Fibroblast of skin of left biceps (primary cell): ENCODE measurements around the gene FNDC3B.
A peak's percentile ranks its signal among the peaks of the same experiment; 100 is the strongest.
"Not testable (repeated sequence)": the region's sequence is repeated elsewhere in the genome, so short reads cannot be mapped to it uniquely, and the experiment has no call there.

ENCODE experiments used
- DNase-seq, 2 experiments: peaks; one replicate each; pipeline ENCODE4 v3.0.0-alpha.2; 2013; ENCODE audit warnings: low read depth in 2 of 2

Gene FNDC3B

DNA sequence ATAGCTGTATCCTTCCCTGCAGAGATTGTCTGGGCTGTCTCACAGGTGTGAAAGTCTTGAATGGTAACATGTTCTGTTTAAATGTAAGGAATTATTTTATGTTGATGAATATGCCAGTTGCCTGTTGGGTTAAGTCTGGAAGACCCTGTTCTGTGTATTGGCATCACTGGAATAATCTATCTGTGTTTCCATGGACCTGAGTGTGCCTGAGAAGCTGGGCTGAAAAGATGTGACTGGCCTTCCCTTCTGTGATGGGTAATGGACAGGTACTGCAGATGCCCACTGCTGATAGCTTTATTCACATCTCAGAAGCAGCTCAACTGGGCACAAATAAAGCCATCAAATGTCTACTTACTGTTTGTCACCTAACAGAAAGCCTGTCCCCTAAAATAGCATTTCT, 196.3 kb downstream of the FNDC3B start:
- no peak for DNase-seq

DNA sequence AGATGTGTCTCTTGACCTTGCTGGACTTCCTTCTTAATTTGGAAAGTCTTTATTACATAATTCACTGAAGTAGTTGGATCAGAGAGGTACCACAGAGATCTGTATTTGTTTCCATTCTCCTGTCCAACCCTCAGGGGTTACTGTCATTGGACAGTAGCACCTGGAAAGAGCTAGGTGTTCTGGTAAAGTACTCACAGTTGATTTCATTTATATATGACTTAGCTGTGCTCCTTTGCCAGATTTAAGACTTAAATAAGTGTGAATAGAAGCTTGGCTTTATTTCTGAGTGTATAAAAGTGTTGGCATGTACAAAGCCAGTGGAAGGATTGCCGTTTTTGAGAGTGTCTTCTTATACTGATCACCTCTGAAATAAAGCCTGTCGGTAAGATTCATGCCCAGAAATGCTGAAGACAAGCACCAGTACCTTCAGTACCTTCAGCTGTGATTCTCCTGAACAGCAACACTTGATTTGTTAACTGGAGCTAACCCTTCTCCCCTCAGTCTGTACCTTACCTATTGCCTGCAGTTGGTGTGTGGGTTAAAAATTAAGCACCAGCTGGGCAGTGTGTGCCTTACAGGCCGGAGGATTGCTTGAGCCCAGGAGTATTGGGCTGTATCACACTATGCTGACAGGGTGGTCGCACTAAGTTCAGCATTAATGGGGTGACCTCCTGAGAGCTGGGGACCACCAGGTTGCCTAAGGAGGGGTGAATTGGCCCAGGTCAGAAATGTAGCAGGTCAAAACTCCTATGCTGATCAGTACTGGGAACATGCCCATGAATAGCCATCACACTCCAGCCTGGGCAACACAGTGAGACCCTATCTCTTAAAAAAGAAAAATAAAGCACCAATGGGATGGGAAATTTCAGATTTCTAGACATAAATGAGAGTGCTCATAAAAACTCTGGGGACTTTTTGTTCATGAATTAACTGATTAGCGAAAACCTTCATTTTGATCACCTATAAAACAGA, 197.7 kb downstream of the FNDC3B start:
- no peak for DNase-seq

GRCh38 chr3:172238188-172238587, 198.8 kb downstream of the FNDC3B start:
- DNase-seq: no peak

DNA sequence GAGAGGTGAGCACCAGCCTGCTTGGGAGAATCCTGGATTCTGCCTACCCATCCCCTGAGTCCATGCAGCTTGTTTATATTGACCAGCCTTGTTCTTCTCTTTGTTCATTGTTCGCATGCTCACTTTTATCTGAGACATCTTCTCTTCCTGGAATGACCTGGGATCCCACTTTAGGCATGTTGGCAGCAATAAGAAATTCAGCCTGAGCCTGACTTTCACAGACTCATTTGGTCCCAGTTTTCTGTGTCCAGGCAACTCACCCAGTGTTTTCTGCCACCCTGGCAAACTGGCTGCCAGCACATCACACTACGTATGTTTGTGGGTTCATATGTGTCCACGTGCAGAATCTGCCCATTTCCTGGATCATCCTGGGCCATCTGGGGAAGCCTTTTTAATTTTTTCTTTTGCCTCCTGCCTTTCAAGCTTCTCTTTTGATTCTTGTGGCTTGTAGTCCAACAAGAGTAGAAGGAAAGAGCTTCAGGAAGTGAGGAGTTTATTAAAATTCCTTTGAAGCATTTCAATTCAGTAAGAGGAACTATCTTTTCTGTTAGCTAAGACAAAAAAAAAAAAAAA, 199.9 kb downstream of the FNDC3B start:
- no peak for DNase-seq

GRCh38 chr3:172241405-172241804, 202.0 kb downstream of the FNDC3B start:
- no peak for DNase-seq

DNA sequence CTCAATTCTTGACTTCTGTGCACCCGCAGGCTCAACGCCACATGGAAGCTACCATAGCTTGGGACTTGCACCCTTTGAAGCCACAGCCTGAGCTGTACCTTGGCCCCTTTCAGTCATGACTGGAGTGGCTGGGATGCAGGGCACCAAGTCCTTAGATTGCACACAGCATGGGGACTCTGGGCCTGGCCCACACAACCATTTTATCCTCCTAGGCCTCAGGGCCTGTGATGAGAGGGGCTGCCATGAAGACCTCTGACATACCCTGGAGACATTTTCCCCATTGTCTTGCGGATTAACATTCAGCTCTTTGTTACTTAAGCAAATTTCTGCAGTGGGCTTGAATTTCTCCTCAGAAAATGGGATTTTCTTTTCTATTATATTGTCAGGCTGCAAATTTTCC, 203.1 kb downstream of the FNDC3B start:
- not testable (repeated sequence) for DNase-seq

GRCh38 chr3:172243376-172243775, 204.0 kb downstream of the FNDC3B start:
- DNase-seq: not testable (repeated sequence)

GRCh38 chr3:172244011-172244410, 204.6 kb downstream of the FNDC3B start:
- DNase-seq: no peak

GRCh38 chr3:172245241-172245640, 205.9 kb downstream of the FNDC3B start:
- DNase-seq: no peak

GRCh38 chr3:172246107-172246844, 206.9 kb downstream of the FNDC3B start:
- DNase-seq: no peak

- no peak for DNase-seq
These were observed 208.3 kb downstream of the FNDC3B start for GRCh38 chr3:172247525-172248274.

- no peak for DNase-seq
These were observed 209.7 kb downstream of the FNDC3B start for GRCh38 chr3:172249039-172249438.

GRCh38 chr3:172251211-172251610, 211.8 kb downstream of the FNDC3B start:
- no peak for DNase-seq

DNA sequence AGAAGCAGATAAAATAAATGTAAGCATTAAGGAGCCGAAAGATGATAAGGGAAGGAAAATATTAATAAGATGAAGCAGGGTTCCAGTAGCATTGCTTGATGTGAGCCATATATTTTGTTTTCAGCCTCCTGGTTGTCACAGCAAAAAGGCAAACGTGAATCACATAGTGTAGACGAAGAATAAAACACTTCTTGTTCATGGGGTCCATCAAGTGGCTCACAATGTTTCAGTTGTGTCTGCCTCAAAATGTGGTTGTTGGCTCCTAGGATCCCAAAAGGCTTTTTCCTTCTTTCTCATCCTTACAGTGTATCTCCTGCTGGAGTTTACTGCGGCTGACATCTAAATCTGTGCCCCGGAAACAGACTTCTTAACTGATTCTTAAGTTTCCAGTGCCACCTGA, 213.8 kb downstream of the FNDC3B start:
- DNase-seq: no peak

GRCh38 chr3:172254542-172254941, 215.2 kb downstream of the FNDC3B start:
- no peak for DNase-seq

- not testable (repeated sequence) for DNase-seq
These were observed 215.9 kb downstream of the FNDC3B start for GRCh38 chr3:172255321-172255720.

GRCh38 chr3:172256101-172256734, 216.8 kb downstream of the FNDC3B start:
- DNase-seq: no peak

- peak; percentile 52 to 53 for DNase-seq
These were observed 218.4 kb downstream of the FNDC3B start for GRCh38 chr3:172257648-172258400.

DNA sequence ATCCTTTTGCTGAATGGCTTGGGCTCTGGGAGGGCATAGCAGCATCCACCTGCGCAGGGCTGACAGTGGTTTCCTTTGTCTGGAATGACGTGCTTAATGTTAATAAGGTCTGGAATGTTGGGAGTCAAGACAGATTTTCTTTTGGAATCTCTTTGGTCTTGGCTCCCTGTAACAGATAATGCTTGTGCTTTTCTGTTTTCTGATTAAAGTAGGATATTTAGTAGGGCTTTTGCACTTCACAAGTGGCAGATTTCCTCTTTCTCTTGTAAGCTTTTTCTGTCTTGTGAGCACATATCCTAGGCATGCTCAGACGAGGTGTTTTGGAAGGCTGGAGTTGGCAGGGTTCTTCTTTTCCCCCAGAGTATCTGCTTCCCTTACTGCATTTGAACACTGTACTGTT, 219.2 kb downstream of the FNDC3B start:
- no peak for DNase-seq

DNA sequence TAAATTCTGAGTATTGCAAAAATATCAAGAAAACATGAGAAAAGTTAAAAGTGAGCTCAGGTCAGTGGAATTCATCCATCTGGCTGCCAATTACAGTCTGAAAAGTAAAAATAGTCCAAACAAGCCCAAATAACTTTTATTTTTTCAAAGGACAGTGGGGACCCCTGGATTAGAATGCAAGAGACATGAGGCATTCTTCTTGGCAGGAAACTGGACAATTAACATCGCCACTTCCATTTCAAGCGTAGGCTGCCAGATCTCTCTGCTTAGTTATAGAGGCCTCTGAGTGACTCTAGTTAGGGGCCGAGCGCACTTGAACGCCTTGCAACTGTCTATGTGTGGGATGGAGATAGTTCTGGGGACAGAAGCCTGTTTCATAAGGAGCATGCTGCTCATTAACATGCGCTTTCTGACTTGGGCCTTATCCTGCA, 219.7 kb downstream of the FNDC3B start:
- DNase-seq: no peak
